SW480 (cell line): ENCODE data around the gene TSSK3.
"Not testable (repeated sequence)": the region's sequence is repeated elsewhere in the genome, so short reads cannot be mapped to it uniquely, and the experiment has no call there.

Source experiments
- DNase-seq: peaks from one replicate; pipeline ENCODE4 v3.0.0-alpha.2; 2016; ENCODE audit warnings: low spot score

TSSK3 gene

DNA sequence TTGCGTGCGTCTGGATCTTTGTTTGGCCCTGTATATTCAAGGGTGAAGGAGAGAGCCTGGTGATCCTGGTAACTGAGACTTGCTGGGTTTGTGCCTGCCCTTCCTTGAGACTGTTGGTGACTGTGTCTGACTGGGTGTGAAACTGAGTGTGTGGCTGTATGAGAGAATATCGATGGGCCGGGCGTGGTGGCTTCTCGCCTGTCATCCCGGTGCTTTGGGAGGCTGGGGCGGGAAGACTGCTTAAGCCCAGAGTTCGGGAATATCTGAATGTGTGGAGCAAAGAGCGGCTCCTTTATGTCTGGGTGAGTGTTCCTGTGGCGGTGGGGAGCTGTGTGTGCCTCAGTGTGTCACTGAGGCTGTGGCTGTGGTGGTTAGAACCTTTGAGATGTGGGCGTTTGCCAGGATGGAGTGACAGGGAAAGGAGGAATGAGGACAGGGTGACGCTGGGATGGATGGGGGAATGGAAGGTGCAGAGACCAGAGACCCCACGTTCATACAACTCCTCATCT, 23.6 kb upstream of the TSSK3 start:
- no peak for DNase-seq

DNA sequence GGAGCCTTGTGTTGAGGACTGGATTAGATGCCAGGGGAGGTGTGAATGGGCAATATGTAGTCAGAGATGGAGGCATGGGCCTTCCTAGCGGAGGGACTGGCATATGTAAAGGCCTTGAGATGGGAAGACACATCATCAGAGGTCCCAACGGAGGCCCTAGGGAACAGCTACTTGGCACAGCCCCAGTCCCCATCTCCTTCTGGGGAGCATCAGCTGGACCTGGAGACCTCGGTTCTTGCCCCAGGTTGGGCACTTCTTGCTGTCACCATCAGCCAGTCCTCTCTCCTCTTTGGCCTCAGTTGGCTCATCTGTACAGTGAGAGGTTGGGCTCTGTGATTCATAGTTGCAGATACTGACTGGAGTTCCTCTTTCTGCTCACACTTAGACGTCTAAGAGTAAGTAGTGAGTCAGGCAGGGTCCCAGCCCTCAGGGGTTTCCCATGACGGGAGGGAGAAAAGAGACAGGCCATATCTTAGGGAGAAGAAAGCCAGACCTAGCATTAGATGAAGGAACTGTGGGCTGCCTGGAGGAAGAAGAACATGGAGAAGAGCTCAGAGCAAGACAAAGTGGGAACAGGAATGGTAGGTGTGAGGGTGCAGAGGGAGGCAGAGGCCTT, 22.9 kb upstream of the TSSK3 start:
- no peak for DNase-seq

DNA sequence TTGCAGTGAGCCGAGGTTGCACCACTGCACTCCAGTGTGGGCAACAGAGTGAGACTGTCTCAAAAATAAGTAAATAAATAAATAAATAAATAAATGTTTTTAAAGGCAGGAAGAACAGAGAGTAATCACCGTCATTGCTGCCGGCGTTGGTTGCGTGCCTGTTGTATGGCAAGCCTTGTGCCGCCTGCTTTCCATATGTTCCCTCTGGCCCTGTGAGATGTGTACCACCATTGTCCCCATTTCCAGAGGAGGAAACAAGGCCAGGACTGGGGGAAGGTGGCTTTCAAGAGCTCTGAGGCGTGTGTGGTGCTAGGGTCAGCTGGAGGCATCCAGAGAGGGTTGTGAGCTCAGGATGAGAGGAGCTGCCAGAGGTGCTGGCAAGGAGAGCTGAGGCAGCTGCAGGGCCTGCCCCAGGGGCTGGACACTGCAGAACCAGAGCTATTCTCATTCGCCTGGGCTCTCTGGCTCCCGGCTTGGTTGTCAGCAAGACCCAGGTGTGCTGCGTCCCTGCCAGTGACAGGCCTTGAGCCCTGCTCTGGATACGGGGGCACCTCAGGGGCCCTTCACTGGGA, 21.1 kb upstream of the TSSK3 start:
- DNase-seq: no peak

DNA sequence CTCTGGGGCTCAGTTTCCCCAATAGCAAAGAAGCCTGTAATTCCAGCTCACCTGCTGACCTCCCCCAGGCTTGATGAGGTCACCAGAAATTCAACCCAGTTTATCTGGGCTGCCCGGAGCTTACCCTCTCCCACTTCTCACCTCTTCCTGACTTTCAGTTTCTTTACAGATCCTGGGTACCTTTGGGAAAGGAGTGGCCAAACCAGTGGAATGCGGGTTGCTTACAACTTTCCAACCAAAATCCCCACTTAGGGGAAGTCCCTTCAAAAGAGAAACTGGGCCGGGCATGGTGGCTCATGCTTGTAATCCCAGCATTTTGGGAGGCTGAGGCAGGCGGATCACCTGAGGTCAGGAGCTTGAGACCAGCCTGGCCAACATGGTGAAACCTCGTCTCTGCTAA, 20.4 kb upstream of the TSSK3 start:
- DNase-seq: no peak

DNA sequence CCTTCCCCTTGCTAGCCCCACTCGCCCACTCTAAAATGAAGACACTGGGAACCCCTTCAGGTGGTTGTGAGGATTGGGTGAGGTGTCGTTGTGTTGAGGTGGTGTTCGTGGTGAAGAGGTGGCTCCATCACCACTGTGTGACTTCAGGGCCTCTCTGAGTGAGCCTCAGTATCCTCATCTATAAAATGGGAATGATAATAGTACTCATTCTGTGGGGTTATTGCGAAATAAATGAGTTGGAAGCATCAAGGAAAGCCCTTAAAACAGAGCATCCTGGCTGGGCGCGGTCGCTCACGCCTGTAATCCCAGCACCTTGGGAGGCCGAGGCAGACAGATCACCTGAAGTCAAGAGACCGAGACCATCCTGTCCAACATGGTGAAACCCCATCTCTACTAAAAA, 19.6 kb upstream of the TSSK3 start:
- no peak for DNase-seq

DNA sequence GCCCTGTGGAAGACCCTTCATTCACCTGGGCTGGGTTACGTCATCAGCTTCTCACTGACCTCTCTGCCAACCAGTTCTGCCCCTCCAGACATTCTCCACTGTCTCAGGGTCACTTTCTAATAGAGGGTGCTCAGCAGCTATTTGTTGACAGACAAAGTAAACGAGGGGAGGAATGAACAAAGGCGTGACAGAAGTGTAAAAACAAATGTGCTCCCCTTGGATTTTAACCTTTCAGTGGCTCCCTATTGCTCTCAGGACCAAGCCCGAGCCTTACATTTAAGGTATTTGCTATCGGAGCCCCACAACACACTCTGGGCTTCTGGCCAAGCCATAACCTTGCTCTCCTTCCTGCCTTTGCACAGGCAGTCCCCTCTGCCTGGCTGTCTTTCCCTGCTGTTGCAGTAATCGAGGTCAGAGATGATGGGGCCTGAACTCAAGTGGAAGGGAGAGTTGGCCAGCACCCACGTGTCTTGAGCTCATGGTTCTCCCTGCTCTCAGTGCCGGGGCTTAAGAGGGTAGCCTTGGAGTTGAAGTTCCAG, 17.0 kb upstream of the TSSK3 start:
- DNase-seq: peak; percentile 22

DNA sequence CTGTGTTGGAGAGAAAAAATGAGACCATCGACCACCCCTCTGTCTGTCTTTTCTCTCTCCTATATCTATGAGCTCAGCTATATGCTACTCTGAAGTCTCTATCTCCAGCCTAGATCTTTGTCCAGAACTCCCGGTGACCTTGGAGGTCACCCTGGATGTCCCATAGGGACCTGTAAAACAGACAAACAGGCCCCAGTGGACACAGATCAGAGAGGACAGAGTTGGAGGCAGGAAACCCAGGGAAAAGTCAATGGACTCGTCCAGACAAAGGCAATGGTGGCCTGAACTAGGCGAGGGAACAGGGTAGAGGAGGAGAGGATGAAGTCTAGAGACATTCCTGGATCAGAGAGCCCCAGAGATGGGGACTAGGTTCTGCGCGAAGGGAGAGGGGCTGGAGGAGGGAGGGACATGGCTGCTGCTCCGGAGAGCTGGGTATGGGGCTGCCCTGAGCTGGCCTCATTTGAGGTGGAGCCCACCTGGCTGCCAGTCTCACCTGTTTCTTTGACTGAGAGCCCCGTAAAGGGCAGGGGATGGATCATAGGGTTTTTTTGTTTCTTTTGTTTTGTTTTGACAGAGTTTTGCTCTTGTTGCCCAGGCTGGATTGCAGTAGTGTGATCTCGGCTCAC, 15.7 kb upstream of the TSSK3 start:
- DNase-seq: no peak

DNA sequence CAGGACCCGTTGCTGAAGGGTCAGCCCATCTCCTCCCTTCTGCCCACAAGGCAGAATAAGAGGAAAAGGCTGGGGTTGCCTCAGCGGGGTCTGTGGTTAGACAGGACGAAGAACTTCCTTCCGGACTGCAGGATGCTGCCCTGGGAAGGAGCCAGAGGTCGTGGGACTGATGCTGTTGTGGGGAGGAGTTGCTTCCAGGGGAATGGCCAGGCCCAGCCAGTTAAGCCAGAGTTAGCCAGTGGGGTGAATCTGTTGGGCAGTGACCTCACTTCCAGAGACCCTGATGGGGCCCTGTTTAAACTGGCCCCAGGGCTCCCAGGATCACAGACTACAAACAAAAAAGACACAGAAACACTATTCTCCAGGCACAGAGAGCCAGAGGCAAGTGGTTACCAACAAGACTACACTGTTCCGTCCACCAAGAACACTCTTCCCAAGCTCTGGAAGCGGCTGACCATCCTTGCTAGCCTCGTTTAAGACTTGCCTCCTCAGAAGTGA, 13.1 kb upstream of the TSSK3 start:
- no peak for DNase-seq

DNA sequence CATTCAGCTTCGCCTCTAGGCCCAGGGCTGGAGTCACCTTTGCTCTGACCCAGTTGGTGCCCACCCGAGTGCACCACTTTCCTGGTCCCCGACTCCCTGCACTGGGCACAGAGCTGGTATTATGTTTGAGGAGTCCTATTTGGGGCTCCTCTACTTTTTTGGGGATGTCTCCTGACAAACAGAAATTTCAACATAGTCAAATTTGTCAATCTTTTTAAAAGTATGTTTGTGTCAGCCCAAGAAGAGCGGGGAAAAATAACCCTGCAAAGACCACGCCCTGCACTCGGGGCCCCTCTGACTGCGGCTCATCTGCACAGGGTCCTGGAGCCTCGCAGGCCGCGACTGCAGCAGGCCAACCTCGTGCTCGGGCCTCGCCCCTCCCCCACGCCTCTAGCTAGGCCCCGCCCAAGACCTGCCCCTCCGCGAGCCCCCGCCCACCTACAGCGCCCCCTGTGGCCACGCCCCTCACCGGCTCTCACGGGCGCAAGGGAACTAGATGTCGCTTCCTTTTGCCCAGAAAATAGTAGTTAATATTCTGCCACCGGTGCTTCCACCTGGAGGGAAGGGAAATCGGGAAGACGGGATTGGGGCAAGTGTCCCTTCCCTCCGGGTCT, 11.4 kb upstream of the TSSK3 start:
- DNase-seq: no peak

DNA sequence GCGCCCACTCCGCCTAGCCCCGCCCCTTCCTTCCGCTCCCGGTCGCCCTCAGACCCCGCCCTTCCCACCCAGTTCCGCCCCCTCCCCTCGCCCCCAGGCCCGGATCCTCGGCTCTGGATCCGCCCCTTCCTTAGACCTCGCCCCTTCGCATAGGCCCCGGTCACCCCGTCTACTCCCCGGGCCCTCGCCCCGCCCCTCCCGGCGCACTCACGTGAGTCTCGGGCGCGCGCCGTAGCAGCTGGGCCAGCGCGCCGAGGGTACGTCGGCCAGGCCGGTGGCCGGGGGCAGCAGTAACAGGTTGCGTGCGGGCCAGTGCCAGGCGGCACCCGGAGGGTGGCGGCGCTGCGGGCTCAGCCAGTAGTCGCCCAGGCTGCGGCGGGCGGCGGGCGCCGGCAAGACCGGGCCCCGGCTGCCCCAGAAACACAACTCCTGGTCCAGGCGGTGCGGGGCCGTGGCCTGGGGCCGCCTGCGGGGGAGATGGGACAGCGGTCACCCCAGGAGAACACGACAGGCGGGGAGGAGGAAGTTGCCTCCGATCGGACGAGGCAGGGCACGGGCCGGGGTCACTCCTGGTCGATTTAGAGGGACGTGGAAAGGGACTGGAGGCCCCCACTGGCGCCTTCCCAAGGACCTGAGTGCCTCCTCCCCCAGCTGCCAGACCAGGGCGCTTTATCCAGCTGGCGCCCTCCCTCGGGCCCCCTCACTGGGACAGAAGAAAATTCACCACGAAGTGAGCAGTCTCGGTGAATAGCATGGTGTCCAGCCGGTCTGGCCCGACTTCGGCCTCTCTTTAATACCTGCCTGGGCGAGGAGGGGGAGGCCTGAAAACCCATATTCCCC, 10.7 kb upstream of the TSSK3 start:
- DNase-seq: peak; percentile 90

DNA sequence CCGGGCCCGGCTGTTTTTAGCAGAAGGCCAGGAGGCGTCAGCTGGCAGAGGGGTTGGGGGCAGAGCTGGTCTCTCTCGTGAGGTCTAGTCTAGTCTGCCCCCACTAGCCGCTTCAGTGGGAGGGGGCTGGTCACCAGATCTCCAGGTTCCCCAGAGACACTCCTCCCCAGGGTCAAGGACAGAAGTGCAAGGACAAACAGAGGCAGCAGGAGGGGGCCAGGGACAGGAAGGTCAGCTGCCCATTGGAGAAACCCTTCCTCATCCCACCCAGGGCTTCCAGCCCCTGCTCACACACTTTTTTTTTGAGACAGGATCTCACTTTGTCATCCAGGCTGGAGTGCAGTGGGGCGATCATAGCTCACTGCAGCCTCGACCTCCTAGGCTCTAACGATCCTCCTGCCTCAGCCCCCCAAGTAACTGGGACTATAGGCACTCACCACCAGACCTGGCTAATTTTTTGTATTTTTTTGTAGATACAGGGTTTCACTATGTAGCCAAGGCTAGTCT, 10.0 kb upstream of the TSSK3 start:
- DNase-seq: no peak

DNA sequence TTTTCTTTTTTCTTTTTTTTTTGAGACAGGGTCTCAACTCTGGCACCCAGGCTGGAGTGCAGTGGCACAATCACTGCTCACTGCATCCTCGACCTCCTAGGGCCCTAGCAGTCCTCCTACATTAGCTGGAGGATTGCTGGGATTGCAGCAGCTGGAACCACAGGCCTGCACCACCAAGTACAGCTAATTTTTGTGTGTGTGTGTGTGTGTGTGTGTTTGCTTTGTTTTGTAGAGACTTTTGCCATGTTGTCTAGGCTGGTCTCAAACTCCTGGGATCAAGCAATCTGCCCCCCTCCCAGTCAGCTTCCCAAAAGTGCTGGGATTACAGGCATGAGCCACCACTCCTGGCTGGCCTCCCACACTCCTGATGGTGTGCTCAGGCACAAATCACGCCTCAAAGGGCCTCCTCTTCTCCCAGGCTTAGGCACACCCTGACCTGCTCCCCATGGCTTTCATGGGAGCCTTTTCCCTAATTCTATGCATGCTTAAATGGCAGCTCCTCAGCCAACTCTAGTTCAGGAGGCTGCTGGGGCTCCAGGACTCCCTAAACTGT, 9.4 kb upstream of the TSSK3 start:
- no peak for DNase-seq

DNA sequence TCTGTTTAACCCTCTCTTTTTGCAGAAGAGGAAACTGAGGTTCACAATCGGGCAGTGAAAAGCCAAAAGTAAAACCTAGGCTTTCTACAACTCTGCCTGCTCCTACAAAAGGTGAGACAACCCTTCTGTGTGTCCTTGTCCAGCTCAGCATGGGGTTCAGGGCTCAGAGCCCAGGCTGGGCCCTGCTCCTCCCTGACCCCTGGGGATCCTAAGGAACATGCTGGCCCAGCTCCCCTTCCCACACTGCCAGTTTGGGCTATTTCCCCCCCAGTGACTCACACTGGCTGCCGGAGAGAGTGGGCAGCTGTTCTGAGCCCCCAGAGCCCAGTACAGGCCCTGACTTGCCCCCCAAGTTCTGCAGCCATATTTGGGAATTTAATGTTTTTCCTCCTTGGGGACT, 8.9 kb upstream of the TSSK3 start:
- no peak for DNase-seq

DNA sequence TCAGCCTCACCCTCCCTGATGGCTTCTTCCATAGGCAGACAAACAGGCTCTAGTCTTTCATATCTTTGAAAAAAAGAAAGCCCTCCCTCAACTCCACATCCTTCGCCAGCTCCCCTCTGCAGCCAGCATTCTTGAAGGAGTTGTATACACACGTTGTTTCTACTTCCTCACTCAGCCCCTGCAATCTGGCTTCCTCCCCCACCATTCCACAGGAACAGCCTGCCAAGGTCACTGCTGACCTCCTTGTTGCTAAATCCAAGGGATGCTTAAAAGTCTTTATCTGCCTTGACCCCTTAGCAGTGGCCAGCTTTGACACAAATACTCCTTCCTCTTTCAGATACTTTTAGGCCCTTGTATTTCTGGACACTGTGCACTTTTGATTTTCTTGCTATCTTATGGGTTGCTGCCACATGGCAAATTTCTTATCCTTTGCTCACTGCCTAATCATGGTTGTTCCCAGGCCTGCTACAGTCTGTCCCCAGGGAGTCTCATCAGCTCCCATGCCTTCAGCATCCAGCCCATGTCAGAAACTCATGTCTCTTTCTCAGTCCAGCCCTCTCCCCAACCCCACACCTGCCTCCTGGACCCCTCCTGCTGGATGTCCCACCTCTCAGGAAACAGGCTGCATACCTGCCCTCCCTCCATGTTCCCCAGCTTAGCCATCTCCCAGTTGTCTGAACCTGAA, 8.3 kb upstream of the TSSK3 start:
- no peak for DNase-seq

DNA sequence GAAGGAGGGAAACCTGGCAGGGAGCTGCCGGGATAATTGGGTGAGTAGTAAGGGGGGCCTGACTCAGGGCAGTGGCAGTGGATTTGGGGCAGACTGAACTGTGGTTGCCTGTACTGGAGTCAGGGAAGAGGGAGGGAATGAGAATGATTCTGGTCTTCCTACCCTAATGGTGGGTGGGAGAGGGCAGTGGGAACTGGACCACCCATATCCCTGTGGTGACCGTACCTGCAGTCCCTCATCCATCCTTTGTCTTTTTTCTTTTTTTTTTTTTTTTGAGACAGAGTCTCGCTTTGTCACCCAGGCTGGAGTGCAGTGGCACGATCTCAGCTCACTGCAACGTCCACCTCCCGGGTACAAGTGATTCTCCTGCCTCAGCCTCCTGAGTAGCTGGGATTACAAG, 6.6 kb upstream of the TSSK3 start:
- not testable (repeated sequence) for DNase-seq

DNA sequence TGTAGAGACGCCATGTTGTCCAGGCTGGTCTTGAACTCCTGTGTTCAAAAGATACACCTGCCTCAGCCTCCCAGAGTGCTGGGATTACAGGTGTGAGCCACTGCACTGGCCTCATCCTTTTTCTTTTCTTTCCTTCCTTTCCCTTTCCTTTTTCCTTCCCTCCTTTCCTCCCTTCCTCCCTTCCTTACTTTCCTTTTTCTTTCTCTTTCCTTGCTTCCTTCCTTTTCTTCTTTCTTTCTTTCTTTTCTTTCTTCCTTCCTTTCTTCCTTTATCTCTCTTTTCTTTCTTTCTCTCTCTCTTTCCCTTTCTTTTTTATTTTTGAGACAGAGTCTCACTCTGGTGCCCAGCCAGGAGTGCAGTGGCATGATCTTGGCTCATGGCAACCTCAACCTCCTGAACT, 5.9 kb upstream of the TSSK3 start:
- DNase-seq: no peak

DNA sequence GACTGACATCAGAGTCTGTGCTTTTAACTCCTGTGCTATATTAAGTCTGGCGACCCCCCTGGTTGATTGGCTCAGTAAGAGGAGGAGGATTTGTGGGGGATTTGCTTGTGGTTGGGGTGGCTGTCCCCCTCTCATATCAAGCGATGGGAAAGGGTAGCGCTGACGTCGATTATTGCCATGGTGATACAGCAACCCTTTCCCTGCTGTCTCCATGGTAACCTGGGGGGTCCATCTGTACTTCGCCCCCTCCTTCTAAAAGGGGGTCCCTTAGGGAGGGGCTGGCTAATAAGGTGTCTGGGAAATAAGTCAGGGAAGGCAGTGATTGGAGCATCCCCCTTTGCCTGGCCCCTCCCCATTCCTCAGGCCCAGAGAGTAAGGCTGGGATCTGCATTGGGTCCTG, 4.7 kb upstream of the TSSK3 start:
- no peak for DNase-seq

DNA sequence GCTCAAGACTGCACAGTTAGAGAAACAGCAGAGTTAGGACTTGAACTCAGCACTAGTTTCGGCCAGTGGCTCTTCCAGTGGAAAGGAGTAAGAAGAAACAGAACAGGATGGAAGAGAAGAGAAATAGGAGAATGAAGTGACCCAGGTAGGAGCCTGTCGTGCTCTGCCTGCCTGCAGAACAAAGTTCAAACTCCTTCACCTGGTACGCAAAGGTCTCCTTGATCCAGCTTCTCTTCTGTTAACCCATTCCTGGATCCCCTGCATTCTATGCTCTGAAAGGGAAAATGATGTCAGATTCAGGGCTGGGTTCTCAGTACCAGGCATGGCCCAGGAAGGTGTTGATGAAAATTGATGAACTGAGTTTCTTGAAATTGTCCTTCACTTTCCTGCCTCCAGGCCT, 3.9 kb upstream of the TSSK3 start:
- DNase-seq: no peak

DNA sequence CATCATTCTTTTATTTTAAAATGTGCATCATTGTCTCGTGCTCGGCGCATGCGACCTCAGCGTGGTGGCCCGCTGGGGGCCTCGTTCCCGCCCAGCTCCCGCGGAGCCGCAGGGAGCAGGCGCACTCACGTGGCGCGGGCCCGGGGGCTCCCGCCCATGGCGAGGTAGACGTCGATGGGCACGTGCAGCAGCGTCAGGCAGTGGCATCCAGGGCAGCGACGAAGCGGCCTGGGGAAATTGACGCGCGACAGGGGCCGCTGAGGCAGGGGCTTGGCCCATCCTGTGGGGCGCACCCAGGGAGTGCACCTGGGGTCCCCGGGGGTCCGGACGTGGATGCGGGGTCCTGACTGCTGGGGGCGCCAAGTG, 1.0 kb upstream of the TSSK3 start:
- no peak for DNase-seq

DNA sequence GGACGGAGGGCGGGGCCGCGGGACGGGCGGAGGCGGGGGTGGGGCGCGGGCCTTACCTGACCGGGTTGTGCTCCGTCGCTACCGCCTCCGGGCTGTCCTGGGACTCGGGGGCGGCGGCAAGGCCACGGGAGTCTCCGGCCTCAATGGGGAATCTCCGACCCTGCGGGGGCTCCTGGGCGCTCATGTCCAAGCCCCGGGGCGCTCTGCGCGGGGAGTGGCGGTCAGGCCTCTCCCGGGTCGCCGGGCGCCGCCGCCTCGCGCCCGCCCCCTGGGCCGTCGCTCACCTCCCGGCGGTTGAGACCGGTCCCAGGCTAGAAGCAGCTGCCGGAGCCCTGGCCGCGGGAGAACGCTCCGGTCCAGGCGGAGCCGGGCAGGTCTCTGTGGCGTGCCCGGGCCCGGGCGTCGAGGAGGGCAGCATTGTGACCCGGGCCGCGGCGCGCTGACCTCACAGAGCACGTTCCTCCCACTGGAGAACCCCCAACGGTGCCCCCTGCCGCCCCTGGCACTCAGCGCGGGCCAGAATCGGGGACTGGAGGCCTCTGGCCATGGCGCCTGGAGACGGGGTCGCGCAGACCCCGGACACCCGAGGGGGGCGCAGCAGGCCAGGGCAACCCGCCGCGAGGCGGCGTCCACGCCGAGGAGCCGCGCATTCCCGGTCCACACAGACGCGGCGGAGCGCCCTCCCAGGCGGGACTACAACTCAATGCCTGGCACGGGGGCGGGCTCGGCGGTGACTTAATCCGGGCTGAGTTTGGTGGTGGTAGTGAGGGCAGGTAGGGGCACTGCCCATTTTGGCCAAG, 465 bp upstream of the TSSK3 start:
- DNase-seq: peak; percentile 33
